ENCODE data around the gene ANKRD63. TPM values are rescaled to one million over a fixed set of nuclear protein-coding genes. Genes with fewer than 3 reads are reported as not detected.

ANKRD63 gene
- total and polyA plus RNA-seq, 2 of the 8 experiments (the other 6 are each of a cell fraction or from before 2014, with no cell fraction given), result 0.18 to 0.26 TPM

DNA sequence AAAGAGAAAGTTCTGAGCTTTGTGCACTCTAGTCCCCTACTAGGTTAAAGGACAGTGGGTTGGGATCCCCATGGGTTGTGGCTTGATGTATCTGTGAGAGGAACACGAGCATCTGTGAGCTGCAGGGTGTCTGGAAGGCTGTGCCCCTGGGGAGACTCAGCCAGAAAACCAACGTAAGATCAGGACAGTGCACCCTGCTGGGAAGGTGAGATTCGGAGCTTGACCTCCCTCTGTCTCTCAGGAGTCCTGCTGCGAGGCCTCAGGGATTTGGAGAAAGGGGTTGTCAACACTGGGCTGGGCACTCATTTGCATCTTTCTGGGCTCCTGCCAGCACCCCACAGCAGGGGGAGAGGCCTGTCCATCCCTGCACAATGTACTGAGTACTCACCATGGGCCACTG, 15.2 kb downstream of the ANKRD63 start:
- H2BK5ac ChIP-seq (ENCODE audit: low read depth, low read length), result no peak overlapping the region
- no peak overlapping the region for H2BK12ac ChIP-seq (ENCODE audit: low read depth, low read length)
- 66% methylated on average over 4 of the region's 4 CpGs; no CpG with 5 or more reads in 1 of the 2 experiments for WGBS, 2 experiments (ENCODE audit: extremely low coverage in 1 of 2, insufficient coverage in 1 of 2, insufficient read length in 1 of 2, insufficient replicate concordance in 2 of 2, low coverage in 1 of 2, low lambda C conversion rate in 2 of 2, missing lambda C conversion rate in 1 of 2)
- H3K27me3 ChIP-seq (replicated peaks in 1 of 4; ENCODE audit: control insufficient read depth in 3 of 4, extremely low read depth in 1 of 4, insufficient read depth in 3 of 4, low read length in 3 of 4), result no peaks in the 10 kb centered on the region
- no peaks in the 10 kb centered on the region for H4K20me1 ChIP-seq (replicated peaks in 1 of 2; ENCODE audit: control insufficient read depth in 1 of 2, insufficient read depth in 2 of 2, low read length in 2 of 2)
- POLR2A ChIA-PET (ENCODE audit: partially characterized antibody), result interaction anchor here (1.1 to 3.0 kb wide), 2 partner anchors 41 to 51 kb away, joined by 3 to 11 read pairs; no protein-coding TSS in a partner anchor
- FAIRE-seq (no peak), DNase-seq (ENCODE audit: low read depth in 1 of 2, low spot score in 2 of 2) (no peak)
- H3K4me2 ChIP-seq (ENCODE audit: insufficient read depth in 1 of 2, low read depth in 2 of 2, low read length in 2 of 2), result no peak overlapping the region
- no peak overlapping the region for H3K9ac ChIP-seq (replicated peaks in 1 of 4; ENCODE audit: extremely low read depth in 1 of 4, low read depth in 3 of 4, low read length in 3 of 4)
- no peak overlapping the region for H2AFZ ChIP-seq (ENCODE audit: low read length)
- H2BK120ac ChIP-seq (replicated peaks; ENCODE audit: low read depth, low read length), result no peak overlapping the region
- H3K4me1 ChIP-seq (replicated peaks in 1 of 4; ENCODE audit: control insufficient read depth in 3 of 4, insufficient read depth in 4 of 4, low read length in 3 of 4), result peaks cover 0 to 4% (median under 1%) of the 10 kb centered on the region in 4 experiments; a peak in 4 of 7 replicates
- H3K36me3 ChIP-seq (ENCODE audit: control insufficient read depth in 2 of 4, insufficient read depth in 4 of 4, low read length in 3 of 4), result peaks cover 0 to 6% (median 0%) of the 10 kb centered on the region in 4 experiments; a peak in 2 of 8 replicates
- H3K79me2 ChIP-seq (ENCODE audit: control insufficient read depth in 1 of 2, insufficient read depth in 2 of 2, low read length in 2 of 2), result no peaks in the 10 kb centered on the region
- H3K14ac ChIP-seq (ENCODE audit: insufficient read length), result no peak overlapping the region
- CTCF ChIA-PET (ENCODE audit: partially characterized antibody), result interaction anchor here (0.6 to 46.3 kb wide), 10 partner anchors 1 to 480 kb away, joined by 3 to 1340 read pairs (median 8); partner anchors contain the start of genes BMF, INAFM2, PAK6 and PLCB2
- H3K9me3 ChIP-seq (ENCODE audit: insufficient read depth in 2 of 2, low read depth in 1 of 2, low read length in 1 of 2), result no peaks in the 10 kb centered on the region
- H3K27ac ChIP-seq (ENCODE audit: low read depth, low read length), result no peak overlapping the region
- H2BK20ac ChIP-seq (ENCODE audit: low read length), result no peak overlapping the region
- H4K5ac ChIP-seq (ENCODE audit: insufficient read length, low read depth, low read length), result no peak overlapping the region
- H3K23me2 ChIP-seq (ENCODE audit: low read depth, low read length), result no peaks in the 10 kb centered on the region
- H2AK5ac ChIP-seq (ENCODE audit: low read depth, low read length), result no peak overlapping the region
- H3K79me1 ChIP-seq (ENCODE audit: low read depth, low read length), result no peaks in the 10 kb centered on the region
- H4K8ac ChIP-seq (ENCODE audit: extremely low read depth, insufficient read depth, low read length), result no peak overlapping the region
- no peak overlapping the region for H2BK15ac ChIP-seq (ENCODE audit: low read length)
- H4K91ac ChIP-seq (replicated peaks; ENCODE audit: insufficient read length, low read length), result no peak overlapping the region
- H3K23ac ChIP-seq (ENCODE audit: insufficient read length), result no peak overlapping the region
- no peak overlapping the region for H3K4ac ChIP-seq (replicated peaks; ENCODE audit: insufficient read length, low read depth, low read length)
- no peak overlapping the region for H3K4me3 ChIP-seq (ENCODE audit: extremely low read depth in 1 of 4, insufficient read depth in 2 of 4, low read depth in 3 of 4, low read length in 4 of 4)
- no peak overlapping the region for H3K18ac ChIP-seq (ENCODE audit: extremely low read depth, low read length)
- no peak overlapping the region for H3K56ac ChIP-seq (replicated peaks; ENCODE audit: insufficient read length, low read depth, low read length)
- TF ChIP-seq, protein P1, sequence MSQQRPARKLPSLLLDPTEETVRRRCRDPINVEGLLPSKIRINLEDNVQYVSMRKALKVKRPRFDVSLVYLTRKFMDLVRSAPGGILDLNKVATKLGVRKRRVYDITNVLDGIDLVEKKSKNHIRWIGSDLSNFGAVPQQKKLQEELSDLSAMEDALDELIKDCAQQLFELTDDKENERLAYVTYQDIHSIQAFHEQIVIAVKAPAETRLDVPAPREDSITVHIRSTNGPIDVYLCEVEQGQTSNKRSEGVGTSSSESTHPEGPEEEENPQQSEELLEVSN (IDR thresholded peaks at IDR 0.05), result no peak
- TF ChIP-seq, protein P2, sequence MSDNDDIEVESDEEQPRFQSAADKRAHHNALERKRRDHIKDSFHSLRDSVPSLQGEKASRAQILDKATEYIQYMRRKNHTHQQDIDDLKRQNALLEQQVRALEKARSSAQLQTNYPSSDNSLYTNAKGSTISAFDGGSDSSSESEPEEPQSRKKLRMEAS (IDR thresholded peaks at IDR 0.05), result no peak
- no peak for TF ChIP-seq RBBP5 (IDR thresholded peaks at IDR 0.05; ENCODE audit: borderline replicate concordance, low read depth, low read length)

Measured in H1 (cell line).